ENCODE results near the gene ZBTB16.

DNA sequence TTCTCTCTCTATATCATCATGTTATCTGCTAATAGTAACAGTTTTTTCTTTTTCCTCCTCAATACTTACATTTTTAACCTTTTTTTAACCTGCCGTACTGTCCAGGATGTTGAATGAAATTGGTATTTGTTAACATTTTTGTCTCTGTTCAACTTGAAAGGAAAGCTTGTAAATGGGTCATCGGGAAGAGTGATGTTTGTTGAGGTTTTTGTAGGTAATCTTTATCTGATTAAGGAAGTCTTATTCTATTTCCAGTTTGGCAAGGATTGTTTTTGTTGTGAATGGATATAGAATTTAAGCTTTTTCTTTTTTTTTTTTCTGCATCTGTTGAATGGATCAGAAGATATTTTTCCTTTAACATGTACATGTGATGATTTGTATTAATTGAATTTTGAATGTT is 228.6 kb downstream of the ZBTB16 start:
- TF ChIP-seq, protein P1, sequence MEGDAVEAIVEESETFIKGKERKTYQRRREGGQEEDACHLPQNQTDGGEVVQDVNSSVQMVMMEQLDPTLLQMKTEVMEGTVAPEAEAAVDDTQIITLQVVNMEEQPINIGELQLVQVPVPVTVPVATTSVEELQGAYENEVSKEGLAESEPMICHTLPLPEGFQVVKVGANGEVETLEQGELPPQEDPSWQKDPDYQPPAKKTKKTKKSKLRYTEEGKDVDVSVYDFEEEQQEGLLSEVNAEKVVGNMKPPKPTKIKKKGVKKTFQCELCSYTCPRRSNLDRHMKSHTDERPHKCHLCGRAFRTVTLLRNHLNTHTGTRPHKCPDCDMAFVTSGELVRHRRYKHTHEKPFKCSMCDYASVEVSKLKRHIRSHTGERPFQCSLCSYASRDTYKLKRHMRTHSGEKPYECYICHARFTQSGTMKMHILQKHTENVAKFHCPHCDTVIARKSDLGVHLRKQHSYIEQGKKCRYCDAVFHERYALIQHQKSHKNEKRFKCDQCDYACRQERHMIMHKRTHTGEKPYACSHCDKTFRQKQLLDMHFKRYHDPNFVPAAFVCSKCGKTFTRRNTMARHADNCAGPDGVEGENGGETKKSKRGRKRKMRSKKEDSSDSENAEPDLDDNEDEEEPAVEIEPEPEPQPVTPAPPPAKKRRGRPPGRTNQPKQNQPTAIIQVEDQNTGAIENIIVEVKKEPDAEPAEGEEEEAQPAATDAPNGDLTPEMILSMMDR (optimal IDR thresholded peaks at IDR 0.05 in 1 of 3, IDR thresholded peaks at IDR 0.05 in 1 of 3, conservative IDR thresholded peaks at IDR 0.05 in 1 of 3; ENCODE audit: extremely low read depth in 1 of 3, insufficient read depth in 2 of 3, low read length in 3 of 3): no peak
- TF ChIP-seq EZH2 (IDR thresholded peaks at IDR 0.05; ENCODE audit: low read length): no peak
